Omental fat pad (tissue), 4 donors: ENCODE results near the gene TMPO. TPM values are rescaled to one million over a fixed set of nuclear protein-coding genes. Genes with fewer than 3 reads are reported as not detected.
"Not testable (repeated sequence)": the region's sequence is repeated elsewhere in the genome, so short reads cannot be mapped to it uniquely, and the experiment has no call there.

ENCODE experiments used
- ATAC-seq: fragments of 150-250 bp; one replicate; pipeline ENCODE4 v1.9.1; 2016; ENCODE audit warnings: mild to moderate bottlenecking, moderate library complexity; ENCODE audit not compliant: low FRiP score
- DNase-seq: peaks from one replicate; pipeline ENCODE4 v3.0.0-alpha.2; 2019; ENCODE audit warnings: low spot score
- total RNA-seq, 4 donors: library from RNA; depleted of rRNA; stranded (reverse); fragments of >200 nt; gene quantifications; one replicate each; pipeline ENCODE4 v1.1.0, GENCODE V29; 2016
- TF ChIP-seq, protein P1 (sequence below), 3 donors: fragments of 450-650 bp; IDR thresholded peaks; one replicate each; pipeline ENCODE4 v1.5.1; 2016 to 2017; ENCODE audit warnings: antibody characterized with exemption in 3 of 3, mild to moderate bottlenecking in 3 of 3, moderate library complexity in 2 of 3

Gene TMPO
- total RNA-seq, 4 donors from 2014 or later, result 30.4 to 95.2 (median 33.5) TPM

GRCh38 chr12:98475565-98475908 lies 39.9 kb upstream of the TMPO start:
- DNase-seq (no peak), ATAC-seq (no peak)
- TF ChIP-seq, protein P1, sequence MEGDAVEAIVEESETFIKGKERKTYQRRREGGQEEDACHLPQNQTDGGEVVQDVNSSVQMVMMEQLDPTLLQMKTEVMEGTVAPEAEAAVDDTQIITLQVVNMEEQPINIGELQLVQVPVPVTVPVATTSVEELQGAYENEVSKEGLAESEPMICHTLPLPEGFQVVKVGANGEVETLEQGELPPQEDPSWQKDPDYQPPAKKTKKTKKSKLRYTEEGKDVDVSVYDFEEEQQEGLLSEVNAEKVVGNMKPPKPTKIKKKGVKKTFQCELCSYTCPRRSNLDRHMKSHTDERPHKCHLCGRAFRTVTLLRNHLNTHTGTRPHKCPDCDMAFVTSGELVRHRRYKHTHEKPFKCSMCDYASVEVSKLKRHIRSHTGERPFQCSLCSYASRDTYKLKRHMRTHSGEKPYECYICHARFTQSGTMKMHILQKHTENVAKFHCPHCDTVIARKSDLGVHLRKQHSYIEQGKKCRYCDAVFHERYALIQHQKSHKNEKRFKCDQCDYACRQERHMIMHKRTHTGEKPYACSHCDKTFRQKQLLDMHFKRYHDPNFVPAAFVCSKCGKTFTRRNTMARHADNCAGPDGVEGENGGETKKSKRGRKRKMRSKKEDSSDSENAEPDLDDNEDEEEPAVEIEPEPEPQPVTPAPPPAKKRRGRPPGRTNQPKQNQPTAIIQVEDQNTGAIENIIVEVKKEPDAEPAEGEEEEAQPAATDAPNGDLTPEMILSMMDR (IDR thresholded peaks at IDR 0.05), result no peak

GRCh38 chr12:98478606-98479005 lies 36.8 kb upstream of the TMPO start:
- DNase-seq, result no peak
- TF ChIP-seq, protein P1 (IDR thresholded peaks at IDR 0.05), result no peak
- no peak for ATAC-seq

GRCh38 chr12:98483621-98484503 lies 31.5 kb upstream of the TMPO start:
- TF ChIP-seq, protein P1 (IDR thresholded peaks at IDR 0.05), result no peak
- no peak for ATAC-seq

DNA sequence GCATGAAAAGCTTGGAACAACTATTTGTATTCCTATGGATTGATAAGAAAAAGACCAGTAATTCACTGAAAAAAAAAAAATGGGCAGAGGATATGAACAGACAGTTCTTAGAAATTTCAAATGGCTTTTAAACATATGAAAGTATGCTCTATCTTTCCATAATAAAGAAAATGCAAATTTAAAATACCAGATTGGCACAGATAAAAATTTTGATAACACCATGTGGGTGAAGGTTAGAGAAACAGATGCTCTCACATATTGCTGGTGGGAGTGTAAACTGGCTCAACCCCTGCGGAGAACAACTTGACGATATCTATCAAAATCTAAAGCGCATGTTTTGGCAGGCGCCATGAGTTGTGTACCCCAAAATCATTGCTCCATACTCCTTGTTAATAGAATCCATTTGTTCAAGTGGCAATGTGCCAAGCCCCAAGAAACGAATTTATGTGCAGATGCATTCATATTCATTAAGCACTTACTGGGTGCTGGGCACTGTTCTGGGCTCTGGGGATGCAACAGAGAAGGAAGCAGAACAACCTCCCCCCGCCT lies 29.5 kb upstream of the TMPO start:
- ATAC-seq (no peak), DNase-seq (no peak)
- TF ChIP-seq, protein P1 (IDR thresholded peaks at IDR 0.05), result no peak

More at GRCh38 chr12:98483621-98484503, 31.5 kb upstream of the TMPO start:
- no peak for DNase-seq

DNA sequence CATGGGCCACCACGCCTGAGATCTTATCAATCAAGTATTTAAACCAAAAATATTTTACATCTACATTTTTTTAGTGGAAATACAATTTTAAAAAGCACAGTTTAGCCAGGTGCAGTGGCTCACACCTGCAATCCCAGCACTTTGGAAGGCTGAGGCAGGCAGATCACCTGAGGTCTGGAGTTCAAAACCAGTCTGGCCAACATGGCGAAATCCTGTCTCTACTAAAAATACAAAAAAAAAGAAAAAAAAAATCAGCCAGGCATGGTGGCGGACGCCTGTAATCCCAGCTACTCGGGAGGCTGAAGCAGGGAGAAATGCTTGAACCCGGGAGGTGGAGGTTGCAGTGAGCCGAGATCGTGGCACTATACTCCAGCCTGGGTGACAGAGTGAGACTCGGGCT lies 27.0 kb upstream of the TMPO start:
- DNase-seq, ATAC-seq: not testable (repeated sequence)

DNA sequence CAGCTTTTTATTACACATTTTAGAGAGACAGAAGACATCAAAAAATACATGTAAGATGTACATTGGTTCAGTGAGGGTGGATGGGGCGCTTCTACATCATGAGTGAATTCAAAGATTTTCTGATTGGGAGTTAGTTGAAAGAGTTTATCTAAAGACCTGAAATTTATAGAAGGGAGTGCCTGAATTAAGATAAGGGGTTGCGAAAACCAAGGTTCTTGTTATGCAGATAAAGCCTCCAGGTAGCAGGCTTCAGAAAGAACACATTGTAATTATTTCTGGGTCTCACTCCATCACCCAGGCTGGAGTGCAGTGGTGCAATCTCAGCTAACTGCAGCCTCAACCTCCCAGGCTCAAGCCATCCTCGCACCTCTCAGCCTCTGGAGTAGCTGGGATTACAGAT lies 26.2 kb upstream of the TMPO start:
- ATAC-seq, result no peak
- TF ChIP-seq, protein P1 (IDR thresholded peaks at IDR 0.05), result no peak
- no peak for DNase-seq

DNA sequence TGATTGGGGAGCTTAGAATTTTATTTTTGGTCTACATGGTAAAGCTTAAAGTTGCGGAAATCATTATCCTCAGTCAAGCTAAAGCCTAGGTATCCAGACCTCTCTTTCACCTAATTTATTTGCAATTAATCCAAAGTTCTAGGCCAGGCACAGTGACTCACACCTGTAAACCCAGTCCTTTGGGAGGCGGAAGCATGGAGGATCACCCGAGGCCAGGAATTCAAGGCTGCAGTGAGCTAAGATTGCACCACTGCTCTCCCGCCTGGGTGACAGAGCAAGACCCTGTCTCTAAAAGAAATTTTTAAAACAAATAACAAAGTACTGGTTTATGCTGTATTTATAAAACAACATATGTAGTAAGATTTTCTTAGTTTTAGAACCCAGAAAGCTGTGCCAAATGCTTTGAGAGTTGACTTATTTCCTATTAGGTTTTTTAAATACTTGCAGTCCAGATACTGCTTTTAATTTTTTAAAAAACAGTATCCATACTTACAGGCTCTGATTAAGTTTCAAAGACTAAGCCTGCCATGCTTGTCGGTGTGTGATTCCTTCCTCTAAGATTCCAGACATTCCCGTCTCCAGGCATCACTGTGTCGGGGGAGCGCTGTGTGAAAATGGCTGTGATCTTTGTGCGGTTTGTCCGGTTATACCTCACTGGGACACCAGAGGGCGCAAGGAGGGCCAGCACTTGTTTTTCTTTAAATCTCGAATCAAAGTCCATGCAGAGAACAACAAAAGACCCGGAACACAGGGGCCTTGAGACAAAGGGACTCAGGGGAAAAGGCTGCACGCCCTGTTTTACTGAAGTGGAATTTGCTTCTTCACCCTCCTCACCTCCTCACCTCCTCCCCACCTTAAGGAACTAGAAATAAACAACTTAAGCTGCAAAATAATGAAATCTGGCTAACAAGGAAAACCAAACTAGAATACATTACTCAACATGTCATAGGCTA lies 24.6 kb upstream of the TMPO start:
- TF ChIP-seq, protein P1 (IDR thresholded peaks at IDR 0.05), result peak in 2 of 3 donors; percentile 75 to 76
- ATAC-seq, result peak; percentile 97
- DNase-seq, result peak; percentile 92
